Ovary (tissue), 9 donors: Measurements from ENCODE around the gene TPSD1. TPM values are rescaled to one million over a fixed set of nuclear protein-coding genes. Genes with fewer than 3 reads are reported as not detected.

Experiments used
- DNase-seq, 5 donors: peaks; one replicate each; pipeline ENCODE4 v3.0.0-alpha.2; 2019 to 2020
- H3K27ac ChIP-seq, 2 donors: fragments of 200-600 bp; one replicate each; pipeline versions ENCODE4 v1.5.1 to v1.8.0; 2019 to 2022
- H3K27me3 ChIP-seq: fragments of 200-600 bp; one replicate; pipeline ENCODE4 v1.8.0; 2022
- H3K36me3 ChIP-seq: fragments of 200-600 bp; sonication (generic); one replicate; pipeline ENCODE4 v1.5.1; 2019
- H3K4me1 ChIP-seq: one replicate; pipeline ENCODE4 v1.8.1; 2013; ENCODE audit warnings: mild to moderate bottlenecking, moderate library complexity; ENCODE audit not compliant: insufficient read depth
- H3K4me3 ChIP-seq: fragments of 200-600 bp; sonication (generic); one replicate; pipeline ENCODE4 v1.5.1; 2017
- H3K9me3 ChIP-seq, 2 donors: fragments of 200-600 bp in 1 of 2; sonication (generic) in 1 of 2; one replicate each; pipeline versions ENCODE4 v1.5.1 to v1.8.1; 2013 to 2019; ENCODE audit warnings: mild to moderate bottlenecking in 1 of 2, moderate library complexity in 1 of 2
- CTCF ChIP-seq, 3 donors: fragments of 450-650 bp in 2 of 3; fragments of 200-600 bp in 1 of 3; IDR thresholded peaks; one replicate each; pipeline versions ENCODE4 v1.5.1 to v1.8.0; 2016 to 2022; ENCODE audit warnings: antibody characterized with exemption in 3 of 3, mild to moderate bottlenecking in 1 of 3
- EP300 ChIP-seq: sonication (generic); formaldehyde crosslinking; IDR thresholded peaks from one replicate; pipeline ENCODE4 v1.6.1; 2017; ENCODE audit warnings: antibody characterized with exemption
- POLR2A ChIP-seq: fragments of 450-650 bp; IDR thresholded peaks from one replicate; pipeline ENCODE4 v1.6.1; 2017; ENCODE audit warnings: antibody characterized with exemption, mild to moderate bottlenecking, moderate library complexity
- WGBS, 3 donors: extraction: QIAGEN DNeasy Blood & Tissue Kit in 1 of 3; methylation state at CpG; one replicate each; pipeline versions ENCODE4 v1.1.5 to v1.1.7; 2013 to 2017; 5-methylcytosine and 5-hydroxymethylcytosine counted together
- intact Hi-C, 4 donors: fragments of 100-400 bp; cut with DNase I; formaldehyde crosslinking; loops; one replicate each; pipeline versions ENCODE4 v1.11.0 to v1.15.1; 2022 to 2023
- polyA plus RNA-seq, 2 donors: library from polyadenylated mRNA; stranded (reverse); fragments of 200-250 nt in 1 of 2; fragments of 350-450 nt in 1 of 2; fragmentation: Illumina TruSeq in 1 of 2; extraction: RNeasy Lipid Tissue Mini Kit (QIAGEN cat#74804) in 1 of 2; gene quantifications; one replicate each; pipeline ENCODE4 v1.2.3, GENCODE V29; 2013 to 2014
- total RNA-seq, 7 donors: library from RNA; depleted of rRNA in 2 of 7; stranded (reverse); fragments of >200 nt in 2 of 7; fragmentation: NEBNext Ultra II Directional in 3 of 7; extraction: Animal tissue kit (Norgen Biotek cat#: 25700) in 3 of 7; gene quantifications; one replicate each; pipeline versions ENCODE4 v1.1.0 to v1.2.4, GENCODE V29; 2016 to 2023
- donor health status: DM: no; HTN: no; CAD: no; lungs with moderate emphysema.
- donor health status: DM: no; HTN: no; CAD: no.
- donor health status: Bipolar disorder and iron deficiency.
- donor health status: DM: yes; HTN: yes; CAD: no.
- donor health status: DM: no; HTN: no; CAD: no.
- donor health status: DM: yes; HTN: yes; CAD: no.

TPSD1 gene
- total and polyA plus RNA-seq, 9 donors: 0.23 to 0.69 (median 0.60) TPM; not detected in 5

- Histone ChIP-seq H3K36me3 (no peaks in the 10 kb centered on the region), H3K27ac (no peak overlapping the region), H3K4me3 (no peak overlapping the region), H3K27me3 (no peaks in the 10 kb centered on the region), H3K4me1 (no peaks in the 10 kb centered on the region), H3K9me3 (no peaks in the 10 kb centered on the region)
- no peak for TF ChIP-seq POLR2A
- no peak for TF ChIP-seq CTCF (IDR thresholded peaks at IDR 0.05)
- TF ChIP-seq EP300: no peak
- intact Hi-C loops: no loop called here
- DNase-seq: no peak
- 1 to 3% (median 2%) methylated on average over 10 to 11 of the region's 11 CpGs for WGBS, 3 donors
Measured at GRCh38 chr16:1259760-1260068, 3.8 kb downstream of the TPSD1 start.

GRCh38 chr16:1260101-1260680, 4.3 kb downstream of the TPSD1 start:
- WGBS, 3 donors: 32 to 44% (median 37%) methylated on average over 36 of the region's 36 CpGs
- H3K27ac ChIP-seq: no peak overlapping the region
- H3K36me3 ChIP-seq: no peaks in the 10 kb centered on the region
- no peak for DNase-seq
- no peaks in the 10 kb centered on the region for H3K9me3 ChIP-seq
- no peaks in the 10 kb centered on the region for H3K27me3 ChIP-seq
- no peak overlapping the region for H3K4me3 ChIP-seq
- H3K4me1 ChIP-seq: no peaks in the 10 kb centered on the region
- intact Hi-C loops: no loop called here
- TF ChIP-seq CTCF (IDR thresholded peaks at IDR 0.05) (no peak), EP300 (no peak), POLR2A (no peak)

GRCh38 chr16:1261131-1261892, 5.4 kb downstream of the TPSD1 start:
- no peak for TF ChIP-seq POLR2A
- no peak for TF ChIP-seq EP300
- no peak for TF ChIP-seq CTCF (IDR thresholded peaks at IDR 0.05)
- no peaks in the 10 kb centered on the region for H3K36me3 ChIP-seq
- H3K9me3 ChIP-seq: no peaks in the 10 kb centered on the region
- H3K27me3 ChIP-seq: no peaks in the 10 kb centered on the region
- H3K4me3 ChIP-seq: no peak overlapping the region
- intact Hi-C loops: no loop called here
- H3K4me1 ChIP-seq: no peaks in the 10 kb centered on the region
- 5 to 12% (median 10%) methylated on average over 31 to 47 of the region's 47 CpGs for WGBS, 3 donors
- H3K27ac ChIP-seq: no peak overlapping the region
- no peak for DNase-seq

GRCh38 chr16:1262210-1262845, 6.5 kb downstream of the TPSD1 start:
- no peak overlapping the region for H3K27ac ChIP-seq
- 68 to 75% (median 72%) methylated on average over 32 of the region's 32 CpGs for WGBS, 3 donors
- no peaks in the 10 kb centered on the region for H3K4me1 ChIP-seq
- no peaks in the 10 kb centered on the region for H3K9me3 ChIP-seq
- no peaks in the 10 kb centered on the region for H3K36me3 ChIP-seq
- intact Hi-C loops: no loop called here
- DNase-seq: no peak
- H3K27me3 ChIP-seq: no peaks in the 10 kb centered on the region
- TF ChIP-seq CTCF (IDR thresholded peaks at IDR 0.05) (no peak), EP300 (no peak), POLR2A (no peak)
- no peak overlapping the region for H3K4me3 ChIP-seq
